GM18909 (cell line): ENCODE results near the gene ATIC.

ENCODE experiments used
- ATAC-seq: cut with Tn5 transposase; IDR thresholded peaks from one replicate; pipeline ENCODE4 v1.9.1; 2021; ENCODE audit warnings: mild to moderate bottlenecking; ENCODE audit not compliant: unreplicated experiment, poor library complexity

ATIC gene

GRCh38 chr2:215311625-215312396 is at the start of gene ATIC:
Gene ATIC (plus strand): TSS chr2:215312059. CDS start chr2:215312143, 84 bp downstream.
- ATAC-seq = peak; percentile 99

- no peak for ATAC-seq
Measured at GRCh38 chr2:215262303-215262702, 49.6 kb upstream of the ATIC start.

GRCh38 chr2:215262741-215263362 is 49.0 kb upstream of the ATIC start:
- no peak for ATAC-seq

GRCh38 chr2:215264374-215264773 is 47.5 kb upstream of the ATIC start:
- no peak for ATAC-seq

- peak; percentile 62 for ATAC-seq
Measured at GRCh38 chr2:215269397-215270117, 42.3 kb upstream of the ATIC start.

- ATAC-seq = no peak
Measured at GRCh38 chr2:215270118-215270451, 41.8 kb upstream of the ATIC start.

- ATAC-seq = no peak
Measured at GRCh38 chr2:215271446-215271845, 40.4 kb upstream of the ATIC start.

GRCh38 chr2:215272918-215273317 is 38.9 kb upstream of the ATIC start:
- ATAC-seq = no peak

GRCh38 chr2:215274829-215275228 is 37.0 kb upstream of the ATIC start:
- ATAC-seq = no peak

- ATAC-seq = no peak
Measured at GRCh38 chr2:215275824-215276223, 36.0 kb upstream of the ATIC start.

- ATAC-seq = no peak
Measured at GRCh38 chr2:215277944-215278343, 33.9 kb upstream of the ATIC start.

GRCh38 chr2:215280326-215280725 is 31.5 kb upstream of the ATIC start:
- ATAC-seq = peak; percentile 68

- no peak for ATAC-seq
Measured at GRCh38 chr2:215283221-215283620, 28.6 kb upstream of the ATIC start.

- no peak for ATAC-seq
Measured at GRCh38 chr2:215286309-215286708, 25.6 kb upstream of the ATIC start.

- ATAC-seq = no peak
Measured at GRCh38 chr2:215288112-215288815, 23.6 kb upstream of the ATIC start.

GRCh38 chr2:215290980-215291599 is 20.8 kb upstream of the ATIC start:
- ATAC-seq = no peak

- ATAC-seq = no peak
Measured at GRCh38 chr2:215293879-215294278, 18.0 kb upstream of the ATIC start.

GRCh38 chr2:215299337-215299859 is 12.5 kb upstream of the ATIC start:
- ATAC-seq = no peak

- ATAC-seq = no peak
Measured at GRCh38 chr2:215301994-215302393, 9.9 kb upstream of the ATIC start.

- peak; percentile 29 for ATAC-seq
Measured at GRCh38 chr2:215311259-215311624, 617 bp upstream of the ATIC start.
